Activated CD4-positive, alpha-beta memory T cell treated with anti-CD3 and anti-CD28 coated beads for 36 hours (primary cell): ENCODE measurements around the gene SEMA5B. TPM values are rescaled to one million over a fixed set of nuclear protein-coding genes. Genes with fewer than 3 reads are reported as not detected.

ENCODE experiments used
- CTCF ChIA-PET: fragments of 350-600 bp; sonication (Branson Sonifier 250); formaldehyde crosslinking; loops from one replicate; lab custom pipeline; 2021; ENCODE audit warnings: antibody characterized with exemption, inconsistent platforms; lab: Charles Lee
- POLR2A ChIA-PET: fragments of 350-600 bp; sonication (Branson Sonifier 250); formaldehyde crosslinking; loops from one replicate; lab custom pipeline; 2021; ENCODE audit warnings: antibody characterized with exemption; lab: Charles Lee
- DNase-seq: peaks from one replicate; pipeline ENCODE4 v3.0.0-alpha.2; 2020
- H3K27ac Mint-ChIP-seq: one replicate; pipeline ENCODE4 v1.8.0; 2021; ENCODE audit warnings: mixed read lengths
- H3K27me3 Mint-ChIP-seq: one replicate; pipeline ENCODE4 v1.8.0; 2021; ENCODE audit warnings: mixed read lengths
- H3K36me3 Mint-ChIP-seq: one replicate; pipeline ENCODE4 v1.8.0; 2021; ENCODE audit warnings: mixed read lengths
- H3K4me1 Mint-ChIP-seq: one replicate; pipeline ENCODE4 v1.8.0; 2021; ENCODE audit warnings: low read depth, mixed read lengths
- H3K4me3 Mint-ChIP-seq: one replicate; pipeline ENCODE4 v1.8.0; 2021; ENCODE audit warnings: mild to moderate bottlenecking, mixed read lengths
- H3K9me3 Mint-ChIP-seq: one replicate; pipeline ENCODE4 v1.8.0; 2021; ENCODE audit warnings: mixed read lengths
- intact Hi-C: fragments of 100-400 bp; cut with micrococcal nuclease; formaldehyde crosslinking; loops from one replicate; pipeline ENCODE4 v1.15.1; 2023
- total RNA-seq, 2 experiments: library from RNA; stranded (reverse); gene quantifications; one replicate each; pipeline ENCODE4 v1.2.3, GENCODE V29; 2021

The SEMA5B gene
- total RNA-seq, 2 experiments from 2014 or later = not detected

GRCh38 chr3:122921791-122922651 lies 105.5 kb downstream of the SEMA5B start:
- Mint-ChIP-seq H3K4me3 (no peak overlapping the region), H3K9me3 (no peaks in the 10 kb centered on the region), H3K36me3 (no peaks in the 10 kb centered on the region), H3K27ac (no peak overlapping the region), H3K27me3 (peaks cover 16% of the 10 kb centered on the region), H3K4me1 (peaks cover 4% of the 10 kb centered on the region)
- ChIA-PET CTCF (interaction anchor here (0.6 to 1.7 kb wide), 3 partner anchors 14 to 106 kb away, joined by 4 to 5 read pairs (median 4); no protein-coding TSS in a partner anchor), POLR2A (no interaction called here)
- intact Hi-C loops = no loop called here
- DNase-seq = peak; percentile 54

- ChIA-PET CTCF (interaction anchor here (0.9 to 1.3 kb wide), 3 partner anchors 21 to 273 kb away, joined by 3 to 4 read pairs (median 3); no protein-coding TSS in a partner anchor), POLR2A (no interaction called here)
- intact Hi-C loops = no loop called here
- no peaks in the 10 kb centered on the region for H3K9me3 Mint-ChIP-seq
- H3K36me3 Mint-ChIP-seq = no peaks in the 10 kb centered on the region
- no peak overlapping the region for H3K27ac Mint-ChIP-seq
- peaks cover 16% of the 10 kb centered on the region for H3K27me3 Mint-ChIP-seq
- peaks cover 6% of the 10 kb centered on the region for H3K4me1 Mint-ChIP-seq
- no peak for DNase-seq
- no peak overlapping the region for H3K4me3 Mint-ChIP-seq
Observed at GRCh38 chr3:122920986-122921385, 106.6 kb downstream of the SEMA5B start.

GRCh38 chr3:122919291-122919610 lies 108.3 kb downstream of the SEMA5B start:
- ChIA-PET CTCF (no interaction called here), POLR2A (no interaction called here)
- no peaks in the 10 kb centered on the region for H3K36me3 Mint-ChIP-seq
- H3K27me3 Mint-ChIP-seq = peaks cover 17% of the 10 kb centered on the region
- no peak for DNase-seq
- no peaks in the 10 kb centered on the region for H3K9me3 Mint-ChIP-seq
- H3K27ac Mint-ChIP-seq = no peak overlapping the region
- intact Hi-C loops = no loop called here
- H3K4me1 Mint-ChIP-seq = peaks cover 9% of the 10 kb centered on the region
- H3K4me3 Mint-ChIP-seq = no peak overlapping the region

GRCh38 chr3:122918576-122919290 lies 108.8 kb downstream of the SEMA5B start:
- Mint-ChIP-seq H3K9me3 (no peaks in the 10 kb centered on the region), H3K4me1 (peaks cover 9% of the 10 kb centered on the region), H3K4me3 (no peak overlapping the region), H3K36me3 (no peaks in the 10 kb centered on the region), H3K27ac (no peak overlapping the region), H3K27me3 (peaks cover 20% of the 10 kb centered on the region)
- intact Hi-C loops = no loop called here
- DNase-seq = no peak
- ChIA-PET POLR2A (no interaction called here), CTCF (no interaction called here)

- DNase-seq = no peak
- CTCF ChIA-PET = no interaction called here
- H3K4me3 Mint-ChIP-seq = no peak overlapping the region
Observed at GRCh38 chr3:122917412-122917811, 110.2 kb downstream of the SEMA5B start.

GRCh38 chr3:122916580-122916979 lies 111.0 kb downstream of the SEMA5B start:
- no peaks in the 10 kb centered on the region for H3K36me3 Mint-ChIP-seq
- ChIA-PET POLR2A (no interaction called here), CTCF (no interaction called here)
- intact Hi-C loops = no loop called here
- H3K27me3 Mint-ChIP-seq = peaks cover 20% of the 10 kb centered on the region
- no peak overlapping the region for H3K27ac Mint-ChIP-seq
- DNase-seq = no peak
- H3K4me1 Mint-ChIP-seq = peaks cover 4% of the 10 kb centered on the region
- no peaks in the 10 kb centered on the region for H3K9me3 Mint-ChIP-seq
- no peak overlapping the region for H3K4me3 Mint-ChIP-seq

More at GRCh38 chr3:122917412-122917811, 110.2 kb downstream of the SEMA5B start:
- Mint-ChIP-seq H3K9me3 (no peaks in the 10 kb centered on the region), H3K36me3 (no peaks in the 10 kb centered on the region), H3K4me1 (peaks cover 5% of the 10 kb centered on the region), H3K27ac (no peak overlapping the region), H3K27me3 (peaks cover 17% of the 10 kb centered on the region)
- intact Hi-C loops = no loop called here
- POLR2A ChIA-PET = no interaction called here

DNA sequence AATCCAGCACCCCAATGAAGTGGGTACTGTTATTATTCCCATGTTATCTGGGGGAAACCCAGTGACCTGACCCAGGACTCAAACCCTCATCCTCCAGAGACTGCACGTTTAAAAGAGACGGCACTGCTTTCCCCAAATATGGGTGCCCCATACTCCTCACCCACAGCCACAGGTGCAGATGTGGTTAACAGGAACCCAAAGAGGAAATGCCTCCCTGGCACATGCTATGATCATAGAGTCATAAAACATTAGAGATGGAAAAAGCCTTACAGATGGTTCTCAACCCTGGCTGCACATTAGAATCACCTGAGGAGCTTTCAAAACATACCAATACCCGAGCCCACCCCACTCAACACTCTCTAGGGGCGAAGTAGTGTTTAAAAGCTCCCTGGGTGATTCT lies 111.5 kb downstream of the SEMA5B start:
- H3K27me3 Mint-ChIP-seq = peaks cover 21% of the 10 kb centered on the region
- H3K27ac Mint-ChIP-seq = no peak overlapping the region
- no peak for DNase-seq
- H3K4me3 Mint-ChIP-seq = no peak overlapping the region
- ChIA-PET POLR2A (no interaction called here), CTCF (no interaction called here)
- H3K9me3 Mint-ChIP-seq = no peaks in the 10 kb centered on the region
- H3K36me3 Mint-ChIP-seq = no peaks in the 10 kb centered on the region
- intact Hi-C loops = no loop called here
- peaks cover 4% of the 10 kb centered on the region for H3K4me1 Mint-ChIP-seq

GRCh38 chr3:122915300-122916055 lies 112.1 kb downstream of the SEMA5B start:
- no peak for DNase-seq
- H3K36me3 Mint-ChIP-seq = no peaks in the 10 kb centered on the region
- no peaks in the 10 kb centered on the region for H3K9me3 Mint-ChIP-seq
- CTCF ChIA-PET = no interaction called here
- POLR2A ChIA-PET = no interaction called here
- intact Hi-C loops = no loop called here
- H3K27ac Mint-ChIP-seq = no peak overlapping the region
- H3K4me3 Mint-ChIP-seq = no peak overlapping the region
- H3K27me3 Mint-ChIP-seq = peaks cover 18% of the 10 kb centered on the region
- H3K4me1 Mint-ChIP-seq = peaks cover 4% of the 10 kb centered on the region

GRCh38 chr3:122913539-122914100 lies 113.9 kb downstream of the SEMA5B start:
- no peaks in the 10 kb centered on the region for H3K9me3 Mint-ChIP-seq
- no peak for DNase-seq
- H3K4me3 Mint-ChIP-seq = no peak overlapping the region
- ChIA-PET POLR2A (no interaction called here), CTCF (no interaction called here)
- peaks cover 22% of the 10 kb centered on the region for H3K27me3 Mint-ChIP-seq
- intact Hi-C loops = no loop called here
- H3K36me3 Mint-ChIP-seq = no peaks in the 10 kb centered on the region
- peaks cover 4% of the 10 kb centered on the region for H3K4me1 Mint-ChIP-seq
- no peak overlapping the region for H3K27ac Mint-ChIP-seq

DNA sequence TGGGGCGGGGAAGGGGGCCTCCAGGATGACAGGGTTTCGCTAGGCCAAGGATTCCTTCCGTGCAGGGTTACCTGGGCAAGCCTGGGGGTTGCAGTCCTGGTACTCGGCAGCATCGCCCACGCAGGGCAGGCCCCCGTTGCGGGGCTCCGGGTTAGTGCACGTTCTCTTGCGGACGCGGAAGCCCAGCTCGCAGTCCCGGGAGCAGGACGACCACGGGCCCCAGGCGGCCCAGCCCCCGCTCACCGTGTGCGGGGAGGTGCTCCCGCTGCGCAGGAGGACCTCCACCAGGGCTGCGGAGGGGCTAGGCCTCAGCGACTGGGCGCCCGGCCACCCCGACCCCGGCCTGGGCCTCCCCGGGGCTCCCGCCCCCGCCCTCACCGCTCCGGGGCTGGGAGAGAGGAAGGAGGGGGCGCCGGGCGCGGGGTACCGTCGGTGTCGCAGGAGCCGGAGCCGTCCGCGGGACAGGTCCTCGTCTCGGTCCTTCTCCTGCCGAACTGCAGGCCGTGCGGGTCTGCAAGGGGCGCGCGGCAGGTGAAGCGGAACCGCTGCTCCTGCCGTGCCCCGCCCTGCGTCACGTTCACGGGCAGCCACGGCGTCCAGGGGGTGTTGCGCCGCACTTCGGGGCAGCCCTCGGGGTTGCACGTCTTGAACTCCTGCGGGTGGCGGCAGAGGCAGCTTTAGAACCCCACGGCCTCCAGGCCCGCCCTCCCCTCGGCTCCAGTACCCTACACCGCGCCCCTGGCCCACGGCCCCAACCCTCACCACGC lies 114.6 kb downstream of the SEMA5B start:
- no peak overlapping the region for H3K4me3 Mint-ChIP-seq
- H3K9me3 Mint-ChIP-seq = no peaks in the 10 kb centered on the region
- intact Hi-C loops = no loop called here
- H3K4me1 Mint-ChIP-seq = peaks cover 4% of the 10 kb centered on the region
- H3K27me3 Mint-ChIP-seq = peaks cover 22% of the 10 kb centered on the region
- DNase-seq = no peak
- POLR2A ChIA-PET = no interaction called here
- H3K27ac Mint-ChIP-seq = no peak overlapping the region
- no peaks in the 10 kb centered on the region for H3K36me3 Mint-ChIP-seq
- CTCF ChIA-PET = no interaction called here

GRCh38 chr3:122911901-122912300 lies 115.7 kb downstream of the SEMA5B start:
- Mint-ChIP-seq H3K9me3 (no peaks in the 10 kb centered on the region), H3K4me1 (peaks cover 4% of the 10 kb centered on the region), H3K27me3 (peaks cover 22% of the 10 kb centered on the region), H3K36me3 (no peaks in the 10 kb centered on the region), H3K4me3 (no peak overlapping the region), H3K27ac (no peak overlapping the region)
- intact Hi-C loops = no loop called here
- CTCF ChIA-PET = no interaction called here
- POLR2A ChIA-PET = no interaction called here
- DNase-seq = no peak
